ENCODE measurements around the gene TRMT2B.
"Not testable (repeated sequence)": the region's sequence is repeated elsewhere in the genome, so short reads cannot be mapped to it uniquely, and the experiment has no call there.

TRMT2B gene

DNA sequence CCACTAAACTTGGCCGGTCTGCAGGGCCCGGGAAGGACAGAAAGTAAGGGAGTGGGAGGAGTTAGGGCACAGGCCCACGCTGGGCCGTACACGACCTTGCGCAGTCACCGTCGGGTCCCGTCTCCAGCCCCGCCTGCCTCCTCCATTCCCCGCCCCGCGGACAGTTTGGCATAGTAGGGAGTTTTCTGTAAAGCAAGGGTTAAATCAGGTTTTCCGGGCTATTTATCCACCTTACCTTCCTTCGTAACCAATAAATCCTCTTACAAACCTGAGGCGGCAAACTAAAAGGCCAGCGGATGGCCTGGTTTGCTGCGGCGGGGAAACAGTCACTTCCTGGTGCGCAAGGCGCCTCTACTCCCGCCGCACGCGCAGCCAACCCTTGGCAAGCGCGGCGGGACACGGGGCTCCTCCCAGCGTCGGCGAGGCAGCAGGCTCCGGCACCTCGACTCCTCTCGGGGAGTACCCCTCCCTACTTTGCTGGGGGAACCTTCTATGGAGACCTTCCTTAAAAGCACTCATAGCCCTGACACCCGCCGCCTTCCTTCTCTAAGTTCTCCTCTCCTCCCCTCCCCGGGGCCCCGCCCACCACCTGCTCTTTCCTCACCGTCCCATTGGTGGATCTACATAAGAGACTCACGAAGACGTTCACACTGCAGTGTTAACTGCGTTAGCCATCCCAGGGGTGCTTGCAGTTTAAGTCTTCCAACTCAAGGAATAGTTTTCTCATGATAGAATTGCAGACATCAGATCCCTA, at the start of gene TRMT2B:
TSS of gene TRMT2B (minus strand) at position 563 of the 754 bp plus-strand sequence. CDS start 9,822 bp downstream, outside the sequence.
- peak; percentile 87 for DNase-seq (ENCODE audit: low read depth, low spot score)

GRCh38 chrX:101097546-101098453, 45.9 kb upstream of the TRMT2B start, which contains the start of gene CENPI:
TSS of gene CENPI (plus strand) at chrX:101098204. CDS start at chrX:101101071, 2,867 bp downstream.
- DNase-seq (ENCODE audit: low read depth, low spot score): peak; percentile 99

DNA sequence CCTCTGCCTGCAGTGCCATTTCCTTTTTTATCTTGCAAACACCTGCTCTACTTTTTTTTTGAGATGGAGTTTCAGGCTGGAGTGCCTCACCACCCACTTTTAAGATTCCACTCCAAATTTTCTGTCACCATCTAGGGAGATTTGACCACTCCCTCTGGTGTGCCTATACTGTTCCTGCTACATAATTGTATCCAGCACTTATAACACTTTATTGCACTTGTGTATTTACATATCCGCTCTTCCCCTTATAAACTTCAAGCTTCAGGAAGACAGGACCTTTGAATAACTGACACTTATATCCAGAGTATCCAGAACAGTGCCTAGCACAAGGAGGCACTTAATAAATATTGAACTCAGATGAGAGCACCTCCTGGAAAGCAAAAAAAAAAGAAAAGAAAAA, 39.9 kb upstream of the TRMT2B start:
- DNase-seq (ENCODE audit: low read depth, low spot score): no peak

DNA sequence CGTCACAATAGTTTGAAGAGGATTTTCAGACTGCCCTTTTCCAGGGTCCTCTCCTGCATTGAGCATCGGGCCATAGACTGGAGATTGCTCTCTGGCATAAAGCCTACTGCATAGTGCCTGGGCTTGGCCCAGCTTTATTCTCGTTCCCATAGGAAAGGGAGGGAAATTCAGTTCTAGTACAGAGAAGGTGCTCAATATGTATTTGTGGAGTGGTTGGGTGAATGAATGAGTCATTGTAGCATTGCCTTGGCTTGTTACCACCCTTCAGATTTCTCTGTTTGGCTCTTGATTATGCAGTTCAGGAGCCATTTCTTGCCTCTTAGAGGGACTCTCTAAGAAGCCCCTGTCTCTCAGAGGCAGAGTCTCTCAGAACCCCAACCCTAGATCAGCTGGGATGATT, 29.3 kb upstream of the TRMT2B start:
- no peak for DNase-seq (ENCODE audit: low read depth, low spot score)

DNA sequence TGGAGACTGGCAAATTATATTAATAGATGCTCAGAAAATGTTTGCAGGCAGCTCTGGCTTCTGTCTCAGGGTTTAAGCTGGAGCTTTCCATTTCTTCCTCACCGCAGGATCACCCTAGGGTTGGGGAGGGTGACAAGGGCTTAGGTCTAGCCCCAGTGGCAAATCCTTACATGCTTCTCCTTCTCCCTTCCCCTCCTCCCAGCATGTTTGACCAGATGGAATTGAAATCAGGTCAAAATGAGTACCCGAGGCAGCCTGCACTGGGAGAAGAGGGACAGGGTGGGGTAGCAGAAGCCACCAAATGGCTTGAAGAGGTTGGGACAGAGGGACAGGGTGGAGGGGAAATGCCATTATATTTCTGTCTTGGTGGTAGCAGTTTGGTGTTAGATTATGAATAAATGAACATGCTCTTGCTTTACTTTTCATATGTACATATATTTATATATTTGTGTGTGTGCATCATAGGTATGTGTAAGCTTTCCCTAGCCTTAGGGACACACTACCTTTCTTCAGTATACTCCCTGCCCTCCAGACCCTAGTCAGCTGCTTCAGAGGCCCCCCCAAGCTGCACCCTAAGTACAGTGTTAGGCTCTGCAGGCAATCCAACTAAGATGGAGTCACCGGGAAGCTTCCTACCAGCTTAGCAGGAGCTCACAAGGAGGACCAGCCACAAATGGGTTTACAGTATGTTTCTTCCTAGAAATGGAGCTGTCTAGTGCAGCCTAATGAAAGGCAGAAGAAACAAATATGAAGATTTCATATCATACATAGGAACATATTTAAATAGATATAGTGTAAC, 28.6 kb upstream of the TRMT2B start:
- DNase-seq (ENCODE audit: low read depth, low spot score): no peak

DNA sequence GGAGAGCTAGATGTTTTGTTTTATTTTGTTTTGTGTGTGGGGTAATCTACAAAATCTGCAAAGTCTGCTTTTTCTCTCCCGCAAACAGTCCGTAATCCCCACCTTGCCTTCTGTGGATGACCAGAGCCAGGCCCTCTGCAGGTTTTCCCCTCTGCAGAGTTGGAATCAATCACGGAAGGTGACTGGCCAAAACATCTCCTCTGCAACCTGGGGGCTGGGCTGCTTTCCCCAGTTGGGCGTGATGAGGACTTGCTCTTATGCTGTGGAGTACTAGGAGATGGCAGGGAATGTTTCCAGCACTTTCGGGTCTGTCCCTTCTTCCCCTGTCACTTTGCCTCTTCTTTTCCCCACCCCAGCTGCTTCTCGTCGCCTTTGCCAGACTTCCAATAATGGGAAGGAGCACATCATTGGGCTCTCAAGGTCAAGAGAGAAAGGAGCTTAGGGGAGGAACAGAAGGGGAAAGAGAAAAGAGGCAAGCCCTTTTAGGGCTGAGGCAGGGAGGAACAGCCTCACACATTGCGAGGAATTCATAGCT, 27.9 kb upstream of the TRMT2B start:
- peak; percentile 70 for DNase-seq (ENCODE audit: low read depth, low spot score)

DNA sequence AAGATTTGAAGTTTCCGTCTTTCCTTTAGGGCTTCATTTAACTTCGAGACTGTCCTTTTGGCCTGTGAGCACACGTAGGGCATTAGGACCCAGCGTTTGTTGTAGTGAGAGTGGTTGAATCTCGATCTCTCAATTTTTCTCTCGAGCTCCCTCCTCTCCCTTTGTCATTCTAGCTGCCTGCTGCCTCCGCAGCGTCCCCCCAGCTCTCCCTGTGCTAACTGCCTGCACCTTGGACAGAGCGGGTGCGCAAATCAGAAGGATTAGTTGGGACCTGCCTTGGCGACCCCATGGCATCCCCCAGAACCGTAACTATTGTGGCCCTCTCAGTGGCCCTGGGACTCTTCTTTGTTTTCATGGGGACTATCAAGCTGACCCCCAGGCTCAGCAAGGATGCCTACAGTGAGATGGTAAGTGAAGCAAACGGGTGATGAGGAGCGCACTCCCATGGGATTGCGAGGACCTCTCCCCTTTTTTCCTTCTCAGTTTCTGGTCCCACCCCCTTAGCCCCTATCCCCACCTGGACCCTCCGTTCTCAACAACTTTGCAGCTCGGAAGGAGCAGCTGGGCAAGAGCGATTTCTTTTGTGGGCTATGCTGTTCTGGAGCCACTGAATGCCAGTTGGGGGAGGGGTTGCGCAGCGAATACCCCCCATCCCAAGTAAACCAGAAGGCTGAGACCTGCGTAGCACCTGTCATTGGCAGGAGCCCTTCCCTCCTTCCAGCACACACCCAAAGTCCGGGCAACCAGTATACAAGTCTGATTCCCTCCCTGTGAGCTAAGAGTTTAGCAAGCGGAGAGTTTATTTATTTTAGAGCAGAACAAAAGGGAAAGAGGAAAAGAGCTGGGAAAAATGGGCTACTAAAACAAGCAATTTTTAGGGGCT, 27.0 kb upstream of the TRMT2B start, which contains the start of gene TMEM35A:
TSS of gene TMEM35A (plus strand) at position 164 of the 883 bp plus-strand sequence. CDS start at position 288, 124 bp downstream.
- peak; percentile 63 for DNase-seq (ENCODE audit: low read depth, low spot score)

DNA sequence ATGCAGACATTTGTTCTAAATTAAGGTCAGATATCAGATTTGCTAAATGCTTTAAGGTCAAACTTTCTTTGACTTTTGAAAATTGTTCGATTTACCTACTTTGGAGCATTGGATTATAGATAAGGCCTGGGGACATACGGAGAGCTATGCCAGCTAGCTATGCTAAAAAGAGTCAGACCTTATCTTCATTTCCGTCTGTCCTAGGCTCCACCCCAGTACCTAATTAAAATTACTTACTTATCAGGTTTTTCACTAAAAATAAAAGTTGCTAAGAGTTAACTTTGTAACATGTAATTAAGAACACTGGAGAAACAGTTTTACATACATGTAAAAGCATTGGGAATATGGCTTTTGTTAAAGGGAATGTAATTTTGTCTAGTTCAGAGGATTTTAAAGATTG, 19.7 kb upstream of the TRMT2B start:
- DNase-seq (ENCODE audit: low read depth, low spot score): no peak

GRCh38 chrX:101062176-101062575, 10.3 kb upstream of the TRMT2B start:
- no peak for DNase-seq (ENCODE audit: low read depth, low spot score)

- no peak for DNase-seq (ENCODE audit: low read depth, low spot score)
Measured at GRCh38 chrX:101057093-101057714, 5.3 kb upstream of the TRMT2B start.

DNA sequence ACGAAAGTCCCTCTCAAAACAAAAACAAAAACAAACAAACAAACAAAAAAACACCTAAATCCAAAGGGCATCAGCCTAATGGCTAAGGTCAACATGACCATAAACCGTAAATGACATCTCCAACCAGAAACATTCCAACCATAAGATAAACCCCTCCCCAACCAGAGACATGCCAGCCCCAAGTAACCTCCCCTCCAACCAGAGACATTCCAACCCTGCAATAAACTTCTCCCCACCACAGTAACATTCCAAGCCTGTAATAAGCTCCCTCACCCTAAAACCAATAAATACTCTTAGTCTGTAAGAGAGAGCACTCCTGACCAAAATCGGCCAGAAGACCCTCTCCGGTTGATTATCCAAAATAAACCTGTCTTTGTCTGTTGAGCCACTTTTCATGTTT, 4.6 kb upstream of the TRMT2B start:
- peak; percentile 45 for DNase-seq (ENCODE audit: low read depth, low spot score)

- no peak for DNase-seq (ENCODE audit: low read depth, low spot score)
Measured at GRCh38 chrX:101051153-101051548, 760 bp downstream of the TRMT2B start.

DNA sequence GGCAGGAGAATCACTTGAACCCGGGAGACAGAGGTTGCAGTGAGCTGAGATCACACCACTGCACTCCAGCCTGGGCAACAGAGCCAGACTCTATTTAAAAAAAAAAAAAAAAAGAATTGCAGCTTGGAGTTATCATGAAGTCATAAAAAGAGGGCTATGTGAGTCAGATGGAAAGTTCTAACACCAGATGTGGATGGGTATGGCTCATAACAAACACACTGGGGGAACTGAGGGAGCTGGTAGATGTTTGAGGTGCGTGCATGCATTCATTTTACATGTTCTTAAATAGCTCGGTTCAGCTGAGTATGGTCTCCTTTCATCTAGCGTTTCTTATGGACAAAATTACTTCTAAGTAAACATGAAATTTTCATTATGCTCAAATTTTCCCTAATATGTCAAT, 11.7 kb downstream of the TRMT2B start:
- no peak for DNase-seq (ENCODE audit: low read depth, low spot score)

DNA sequence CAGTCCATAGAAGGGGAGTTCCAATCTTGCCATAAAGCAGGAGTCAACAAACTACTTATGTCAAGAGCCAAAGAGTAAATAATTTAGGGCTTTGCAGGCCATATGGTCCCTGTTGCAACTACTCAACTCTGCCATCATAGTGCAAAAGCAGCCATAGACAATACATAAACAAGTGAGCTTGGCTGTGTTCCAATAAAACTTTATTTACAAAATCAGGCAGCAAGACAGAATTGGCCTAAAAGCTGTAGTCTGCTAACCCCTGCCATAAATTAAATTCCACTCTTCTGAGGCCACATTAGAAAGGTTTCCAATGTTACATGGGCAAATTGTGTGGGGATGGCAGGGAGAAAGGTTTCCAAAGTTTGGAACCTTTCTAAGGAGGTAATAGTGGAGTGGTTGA, 14.7 kb downstream of the TRMT2B start:
- no peak for DNase-seq (ENCODE audit: low read depth, low spot score)

GRCh38 chrX:101029665-101030064, 22.2 kb downstream of the TRMT2B start:
- DNase-seq (ENCODE audit: low read depth, low spot score): no peak

- no peak for DNase-seq (ENCODE audit: low read depth, low spot score)
Measured at GRCh38 chrX:101028562-101028961, 23.3 kb downstream of the TRMT2B start.

- no peak for DNase-seq (ENCODE audit: low read depth, low spot score)
Measured at GRCh38 chrX:101025126-101025525, 26.8 kb downstream of the TRMT2B start.

- no peak for DNase-seq (ENCODE audit: low read depth, low spot score)
Measured at GRCh38 chrX:101022020-101022419, 29.9 kb downstream of the TRMT2B start.

DNA sequence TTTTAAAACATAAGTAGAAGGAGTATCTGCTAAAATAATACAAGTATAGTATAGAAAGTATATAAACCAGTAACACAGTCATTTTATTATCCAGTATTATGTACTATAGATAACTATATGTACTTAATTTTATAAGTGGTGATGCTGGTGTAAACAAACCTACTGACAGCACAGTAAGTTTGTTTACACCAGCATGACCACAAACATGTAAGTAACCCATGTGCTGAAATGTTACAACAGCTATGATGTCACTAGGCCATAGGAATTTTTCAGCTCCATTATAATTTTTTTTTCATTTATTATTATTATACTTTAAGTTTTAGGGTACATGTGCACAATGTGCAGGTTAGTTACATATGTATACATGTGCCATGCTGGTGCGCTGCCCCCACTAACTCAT, 39.9 kb downstream of the TRMT2B start:
- DNase-seq (ENCODE audit: low read depth, low spot score): not testable (repeated sequence)

GRCh38 chrX:101009090-101009489, 42.8 kb downstream of the TRMT2B start:
- DNase-seq (ENCODE audit: low read depth, low spot score): no peak

Measured in ELF-1 (cell line).